HepG2 (cell line): Measurements from ENCODE around the gene SEMA3B. TPM values are rescaled to one million over a fixed set of nuclear protein-coding genes. Genes with fewer than 3 reads are reported as not detected.

ENCODE experiments used
- ARNTL ChIP-seq: sonication (generic); formaldehyde crosslinking; IDR thresholded peaks from 2 replicates; pipeline ENCODE4 v1.4.0; 2020; ENCODE audit warnings: mild to moderate bottlenecking, missing genetic modification reagents
- CHCHD3 ChIP-seq: sonication (generic); formaldehyde crosslinking; IDR thresholded peaks from 2 replicates; pipeline ENCODE4 v1.8.0; 2022; ENCODE audit warnings: mild to moderate bottlenecking, missing genetic modification reagents, moderate library complexity
- FOXC1 ChIP-seq: sonication (generic); formaldehyde crosslinking; IDR thresholded peaks from 2 replicates; pipeline ENCODE4 v1.8.0; 2022; ENCODE audit warnings: mild to moderate bottlenecking, missing genetic modification reagents, borderline replicate concordance
- GZF1 ChIP-seq: sonication (generic); formaldehyde crosslinking; IDR thresholded peaks from 2 replicates; pipeline ENCODE4 v1.5.1; 2020; ENCODE audit warnings: mild to moderate bottlenecking, missing genetic modification reagents
- MAZ ChIP-seq, 2 experiments: sonication (generic) in 1 of 2; formaldehyde crosslinking in 1 of 2; IDR thresholded peaks; 2 replicates each; pipeline versions ENCODE4 v1.5.0 to v1.6.1; 2012 to 2020; ENCODE audit warnings: low read depth in 2 of 2, mild to moderate bottlenecking in 2 of 2, borderline replicate concordance in 1 of 2, improper control_type of control experiment in 1 of 2, low read length in 1 of 2, missing genetic modification reagents in 1 of 2, moderate library complexity in 1 of 2
- MTA1 ChIP-seq: sonication (generic); formaldehyde crosslinking; IDR thresholded peaks from 2 replicates; pipeline ENCODE4 v1.4.0; 2020; ENCODE audit warnings: missing genetic modification reagents, mild to moderate bottlenecking, borderline replicate concordance
- PHF8 ChIP-seq: sonication (generic); formaldehyde crosslinking; IDR thresholded peaks from 2 replicates; pipeline ENCODE4 v1.5.0; 2020; ENCODE audit warnings: missing genetic modification reagents
- RBFOX2 ChIP-seq: fragments of 200-400 bp; formaldehyde crosslinking; IDR thresholded peaks from 2 replicates; pipeline ENCODE4 v1.6.1; 2017; ENCODE audit warnings: low read depth, mild to moderate bottlenecking, low read length
- RERE ChIP-seq: IDR thresholded peaks from 2 replicates; pipeline ENCODE4 v1.6.1; 2016; ENCODE audit warnings: low read depth, missing genetic modification reagents, missing compliant biosample characterization
- SP4 ChIP-seq: sonication (generic); formaldehyde crosslinking; IDR thresholded peaks from 2 replicates; pipeline ENCODE4 v1.8.1; 2023; ENCODE audit warnings: mild to moderate bottlenecking, missing genetic modification reagents
- TAF1 ChIP-seq: sonication (generic); formaldehyde crosslinking; IDR thresholded peaks from 2 replicates; pipeline ENCODE4 v1.4.0; 2020; ENCODE audit warnings: missing genetic modification reagents
- TFDP1 ChIP-seq: IDR thresholded peaks from 2 replicates; pipeline ENCODE4 v1.6.1; 2016; ENCODE audit warnings: missing compliant biosample characterization, missing genetic modification reagents, borderline replicate concordance
- THAP8 ChIP-seq: sonication (generic); formaldehyde crosslinking; IDR thresholded peaks from 2 replicates; pipeline ENCODE4 v1.5.1; 2020; ENCODE audit warnings: missing genetic modification reagents, mild to moderate bottlenecking, borderline replicate concordance
- ZBTB33 ChIP-seq: sonication (generic); formaldehyde crosslinking; IDR thresholded peaks from 2 replicates; pipeline ENCODE4 v1.4.0; 2020; ENCODE audit warnings: missing genetic modification reagents
- ZNF224 ChIP-seq: sonication (generic); formaldehyde crosslinking; IDR thresholded peaks from 2 replicates; pipeline ENCODE4 v1.5.0; 2020; ENCODE audit warnings: mild to moderate bottlenecking, missing genetic modification reagents
- ZNF331 ChIP-seq: sonication (generic); formaldehyde crosslinking; IDR thresholded peaks from 2 replicates; pipeline ENCODE4 v1.4.0; 2020; ENCODE audit warnings: missing genetic modification reagents
- ZNF350 ChIP-seq: sonication (generic); formaldehyde crosslinking; IDR thresholded peaks from 2 replicates; pipeline ENCODE4 v1.4.0; 2020; ENCODE audit warnings: mild to moderate bottlenecking, low read depth, missing genetic modification reagents, borderline replicate concordance
- ZNF572 ChIP-seq: sonication (generic); formaldehyde crosslinking; IDR thresholded peaks from 2 replicates; pipeline ENCODE4 v1.5.1; 2020; ENCODE audit warnings: mild to moderate bottlenecking, missing genetic modification reagents
- ZNF652 ChIP-seq: IDR thresholded peaks from 2 replicates; pipeline ENCODE4 v1.6.1; 2016; ENCODE audit warnings: low read depth, borderline replicate concordance
- ZNF7 ChIP-seq: IDR thresholded peaks from 2 replicates; pipeline ENCODE4 v1.6.1; 2016; ENCODE audit warnings: missing biosample characterization, missing genetic modification reagents
- ZNF747 ChIP-seq: sonication (generic); formaldehyde crosslinking; IDR thresholded peaks from 2 replicates; pipeline ENCODE4 v1.8.1; 2023; ENCODE audit warnings: missing genetic modification reagents, mild to moderate bottlenecking, borderline replicate concordance
- ZNF776 ChIP-seq: sonication (generic); formaldehyde crosslinking; IDR thresholded peaks from 2 replicates; pipeline ENCODE4 v1.4.0; 2020; ENCODE audit warnings: mild to moderate bottlenecking, missing genetic modification reagents
- polyA plus RNA-seq, 8 experiments: library from polyadenylated mRNA; depleted of rRNA in 3 of 8; stranded (reverse) in 7 of 8; unstranded in 1 of 8; fragments of >200 nt; fragmentation: Illumina TruSeq in 4 of 8; extraction: Trizol in 4 of 8; gene quantifications; 2 replicates each; pipeline versions ENCODE4 v1.2.1 to v1.2.3, GENCODE V29; 2011 to 2016; ENCODE audit warnings: low read depth in 4 of 8, missing spikeins in 1 of 8, mixed read lengths in 1 of 8; ENCODE audit not compliant: insufficient read depth in 1 of 8
- total RNA-seq, 5 experiments: library from RNA; depleted of rRNA; stranded (reverse); fragments of >200 nt; fragmentation: Illumina TruSeq; extraction: Trizol; gene quantifications; 2 replicates each; pipeline ENCODE4 v1.2.3, GENCODE V29; 2016; ENCODE audit warnings: low read depth in 1 of 5

The SEMA3B gene
- total and polyA plus RNA-seq, 2 of the 13 experiments (the other 11 are each of a cell fraction or from before 2014, with no cell fraction given), result 93.2 to 158 TPM

GRCh38 chr3:50269460-50269859 is 513 bp downstream of the SEMA3B start (continued):
- TF ChIP-seq RERE (no peak), TAF1 (CRISPR knock-in tag) (no peak), ZNF776 (CRISPR knock-in tag) (0 out of 2 replicates have a peak, but pooled peaks have one; percentile 17), PHF8 (CRISPR knock-in tag) (no peak; the same call in 1 of the 2 replicates), ZBTB33 (CRISPR knock-in tag) (no peak), ZNF572 (no peak), ZNF331 (0 out of 2 replicates have a peak, but pooled peaks have one; percentile 6), ZNF224 (CRISPR knock-in tag) (no peak), ARNTL (no peak), TFDP1 (CRISPR knock-in tag) (0 out of 2 replicates have a peak, but pooled peaks have one; percentile 6), MTA1 (CRISPR knock-in tag) (no peak), ZNF350 (CRISPR knock-in tag) (no peak), GZF1 (no peak), FOXC1 (CRISPR knock-in tag) (peak; percentile 32; the same call in 1 of the 2 replicates), SP4 (CRISPR knock-in tag) (no peak), CHCHD3 (CRISPR knock-in tag) (0 out of 2 replicates have a peak, but pooled peaks have one; percentile 41), ZNF652 (CRISPR knock-in tag) (peak; percentile 38; the same call in 1 of the 2 replicates), THAP8 (no peak), ZNF7 (CRISPR knock-in tag) (no peak), MAZ (IDR thresholded peaks at IDR 0.05; ENCODE audit: borderline replicate concordance, low read depth, low read length) (no peak), MAZ (CRISPR knock-in tag; IDR thresholded peaks at IDR 0.05; ENCODE audit: low read depth) (0 out of 2 replicates have a peak, but pooled peaks have one; percentile 5), ZNF747 (CRISPR knock-in tag) (no peak), RBFOX2 (peak; percentile 1; the same call in 1 of the 2 replicates)
